Activated CD4-positive, alpha-beta memory T cell treated with anti-CD3 and anti-CD28 coated beads for 36 hours (primary cell): Measurements from ENCODE around the gene C19orf44. TPM values are rescaled to one million over a fixed set of nuclear protein-coding genes. Genes with fewer than 3 reads are reported as not detected.
"Not testable (repeated sequence)": the region's sequence is repeated elsewhere in the genome, so short reads cannot be mapped to it uniquely, and the experiment has no call there.

Experiments
- CTCF ChIA-PET: fragments of 350-600 bp; sonication (Branson Sonifier 250); formaldehyde crosslinking; loops from one replicate; lab custom pipeline; 2021; ENCODE audit warnings: antibody characterized with exemption, inconsistent platforms; lab: Charles Lee
- POLR2A ChIA-PET: fragments of 350-600 bp; sonication (Branson Sonifier 250); formaldehyde crosslinking; loops from one replicate; lab custom pipeline; 2021; ENCODE audit warnings: antibody characterized with exemption; lab: Charles Lee
- DNase-seq: peaks from one replicate; pipeline ENCODE4 v3.0.0-alpha.2; 2020
- H3K27ac Mint-ChIP-seq: one replicate; pipeline ENCODE4 v1.8.0; 2021; ENCODE audit warnings: mixed read lengths
- H3K27me3 Mint-ChIP-seq: one replicate; pipeline ENCODE4 v1.8.0; 2021; ENCODE audit warnings: mixed read lengths
- H3K36me3 Mint-ChIP-seq: one replicate; pipeline ENCODE4 v1.8.0; 2021; ENCODE audit warnings: mixed read lengths
- H3K4me1 Mint-ChIP-seq: one replicate; pipeline ENCODE4 v1.8.0; 2021; ENCODE audit warnings: low read depth, mixed read lengths
- H3K4me3 Mint-ChIP-seq: one replicate; pipeline ENCODE4 v1.8.0; 2021; ENCODE audit warnings: mild to moderate bottlenecking, mixed read lengths
- H3K9me3 Mint-ChIP-seq: one replicate; pipeline ENCODE4 v1.8.0; 2021; ENCODE audit warnings: mixed read lengths
- intact Hi-C: fragments of 100-400 bp; cut with micrococcal nuclease; formaldehyde crosslinking; loops from one replicate; pipeline ENCODE4 v1.15.1; 2023
- total RNA-seq, 2 experiments: library from RNA; stranded (reverse); gene quantifications; one replicate each; pipeline ENCODE4 v1.2.3, GENCODE V29; 2021

Gene C19orf44
- total RNA-seq, result 1 to 10 TPM; 2.2 to 2.6 TPM

DNA sequence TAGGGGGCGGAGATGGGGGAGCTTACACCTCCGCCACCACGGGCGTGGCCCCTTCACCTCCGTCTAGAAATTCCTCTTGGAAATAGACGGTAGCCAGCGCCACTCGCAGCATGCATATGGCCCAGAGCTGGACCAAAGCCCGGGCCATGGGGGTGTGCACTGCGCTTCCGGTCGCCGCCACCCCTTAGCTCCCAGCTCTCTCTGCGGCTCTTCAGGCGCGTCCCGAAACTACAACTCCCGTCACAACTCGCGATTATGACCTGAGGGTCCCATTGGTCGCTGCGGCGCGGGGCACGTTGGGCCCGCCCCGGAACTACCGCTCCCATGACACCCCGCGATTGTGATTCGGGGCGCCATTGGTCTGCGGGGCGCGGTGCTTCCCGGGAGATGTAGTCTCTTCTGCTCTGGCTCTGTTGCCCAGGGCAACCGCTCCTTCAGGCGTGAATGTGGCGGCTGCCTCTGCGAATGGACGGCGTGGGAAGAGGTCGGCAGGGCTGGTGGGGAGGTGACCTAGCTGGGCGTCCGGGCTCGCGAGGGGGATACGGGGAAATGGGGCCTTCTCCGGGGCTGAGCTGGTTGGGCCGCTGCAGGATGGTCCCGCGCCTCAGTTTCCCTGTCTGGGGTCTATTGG, at the start of gene C19orf44, which contains the start of gene CALR3:
TSS of gene C19orf44 (plus strand) at position 413 of the 631 bp plus-strand sequence. CDS start 4,399 bp downstream, outside the sequence.
TSS of gene CALR3 (minus strand) at position 186 of the 631 bp plus-strand sequence. CDS start at position 148, 38 bp downstream.
- H3K9me3 Mint-ChIP-seq, result no peaks in the 10 kb centered on the region
- peak within 1 kb of the TSS; percentile 93 for H3K4me3 Mint-ChIP-seq
- H3K4me1 Mint-ChIP-seq, result peaks cover 17% of the 10 kb centered on the region
- intact Hi-C loops, result loop anchor here (1.0 to 5.0 kb wide), 6 partner anchors 23 to 299 kb away; partner anchors contain the start of genes AP1M1, CHERP and MED26
- H3K27ac Mint-ChIP-seq, result peak within 1 kb of the TSS; percentile 74
- DNase-seq, result peak; percentile 99
- ChIA-PET CTCF (interaction anchor here (0.5 to 1.0 kb wide), 2 partner anchors 28 to 312 kb away, joined by 3 read pairs; no protein-coding TSS in a partner anchor), POLR2A (interaction anchor here (1.2 to 1.5 kb wide), 3 partner anchors 89 to 132 kb away, joined by 3 to 4 read pairs (median 3); partner anchors contain the start of gene MED26)
- peaks cover 1% of the 10 kb centered on the region for H3K36me3 Mint-ChIP-seq
- H3K27me3 Mint-ChIP-seq, result no peaks in the 10 kb centered on the region

DNA sequence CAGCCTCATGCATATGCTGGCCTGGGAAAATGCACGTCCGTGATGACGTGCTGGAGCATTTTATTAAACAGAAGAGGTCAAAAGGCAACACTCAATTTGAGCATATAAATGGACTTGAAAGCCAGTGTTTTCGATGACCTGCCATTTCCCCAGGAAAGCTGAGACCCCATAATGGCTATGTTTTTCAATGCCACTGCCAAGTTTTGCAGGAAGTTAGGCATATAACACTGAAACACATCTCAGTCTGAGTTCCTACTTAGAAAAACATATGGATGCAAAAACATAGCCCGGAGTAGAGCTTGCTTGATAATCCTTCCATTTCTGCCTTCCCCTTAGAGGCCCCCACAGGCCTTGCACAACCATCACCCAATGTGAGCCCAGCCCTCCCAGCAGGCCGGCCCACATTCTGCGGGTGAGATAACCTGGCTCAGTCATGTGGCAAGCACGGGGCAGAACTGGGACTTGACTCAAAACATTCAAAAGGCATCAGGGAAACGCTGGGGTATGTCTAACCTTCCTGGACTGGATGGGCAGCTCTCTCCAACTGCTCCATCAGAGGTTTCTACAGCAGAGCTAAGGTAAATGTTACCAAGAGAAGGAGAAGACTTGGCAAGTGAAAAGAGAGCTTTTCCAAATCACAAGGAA, 49.3 kb upstream of the C19orf44 start:
- CTCF ChIA-PET, result no interaction called here
- POLR2A ChIA-PET, result no interaction called here
- DNase-seq, result peak; percentile 66
- H3K9me3 Mint-ChIP-seq, result peaks cover 4% of the 10 kb centered on the region
- H3K27ac Mint-ChIP-seq, result peak overlapping the region; percentile 81
- no peak overlapping the region for H3K4me3 Mint-ChIP-seq
- H3K36me3 Mint-ChIP-seq, result peaks cover 3% of the 10 kb centered on the region
- H3K27me3 Mint-ChIP-seq, result no peaks in the 10 kb centered on the region
- peaks cover 55% of the 10 kb centered on the region for H3K4me1 Mint-ChIP-seq
- intact Hi-C loops, result loop anchor here (5.0 kb wide), 1 partner anchor 95 kb away; the partner anchor contains the start of gene CHERP

DNA sequence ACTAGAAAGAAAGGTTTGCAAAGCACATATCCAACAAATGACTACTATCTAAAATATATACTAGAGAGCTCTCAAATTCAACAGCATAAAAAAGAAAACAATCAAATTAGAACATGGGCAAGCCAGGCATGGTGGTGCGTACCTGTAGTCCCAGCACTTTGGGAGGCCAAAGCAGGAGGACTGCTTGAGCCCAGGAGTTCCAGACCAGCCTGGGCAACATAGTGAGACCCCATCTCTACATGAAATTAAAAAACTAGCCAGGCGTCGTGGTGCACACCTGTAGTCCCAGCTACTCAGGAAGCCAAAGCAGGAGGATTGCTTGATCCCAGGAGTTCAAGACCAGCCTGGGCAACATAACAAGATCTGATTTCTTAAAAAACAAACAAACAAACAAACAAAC, 47.3 kb upstream of the C19orf44 start:
- Mint-ChIP-seq H3K27ac (peak overlapping the region; percentile 75), H3K4me1 (peaks cover 55% of the 10 kb centered on the region)
- not testable (repeated sequence) for H3K9me3 Mint-ChIP-seq, H3K4me3 Mint-ChIP-seq, H3K27me3 Mint-ChIP-seq, DNase-seq, H3K36me3 Mint-ChIP-seq
- ChIA-PET CTCF (interaction anchor here (0.6 kb wide), 1 partner anchor 1220 kb away, joined by 4 read pairs; no protein-coding TSS in a partner anchor), POLR2A (interaction anchor here (1.1 kb wide), 1 partner anchor 15 kb away, joined by 3 read pairs; no protein-coding TSS in a partner anchor)
- intact Hi-C loops, result loop anchor here (1.0 to 5.0 kb wide), 2 partner anchors 47 to 93 kb away; partner anchors contain the start of genes C19orf44, CALR3 and CHERP

DNA sequence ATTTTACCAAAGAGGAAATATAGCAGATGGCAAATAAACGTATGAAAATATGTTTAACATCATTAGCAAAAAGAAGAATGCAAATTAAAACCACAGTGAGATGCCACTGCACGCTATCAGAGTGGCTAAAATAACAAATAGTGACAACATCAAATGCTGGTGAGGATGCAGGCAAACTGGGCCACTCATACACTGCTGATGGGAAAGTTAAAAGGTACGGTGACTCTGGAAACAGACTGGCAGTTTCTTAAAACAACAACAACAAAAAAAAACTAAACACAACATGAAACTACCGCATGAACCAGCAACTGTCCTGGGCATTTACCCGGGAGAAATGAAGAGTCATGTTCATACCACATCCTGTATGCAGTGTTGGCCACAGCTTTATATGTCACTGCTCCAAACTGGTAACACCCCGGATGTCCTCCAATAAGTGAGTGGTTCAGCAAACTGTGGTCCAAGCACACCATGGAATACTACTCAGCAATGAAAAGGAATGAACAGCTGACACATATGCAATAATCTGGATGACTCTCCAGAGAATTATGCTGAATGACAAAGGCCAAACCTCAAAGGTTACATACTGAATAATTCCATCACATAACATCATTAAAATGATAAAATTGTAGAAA, 46.7 kb upstream of the C19orf44 start:
- intact Hi-C loops, result loop anchor here (1.0 to 5.0 kb wide), 2 partner anchors 47 to 93 kb away; partner anchors contain the start of genes C19orf44, CALR3 and CHERP
- ChIA-PET POLR2A (interaction anchor here (1.1 kb wide), 1 partner anchor 15 kb away, joined by 3 read pairs; no protein-coding TSS in a partner anchor), CTCF (interaction anchor here (0.6 kb wide), 1 partner anchor 1220 kb away, joined by 4 read pairs; no protein-coding TSS in a partner anchor)
- Mint-ChIP-seq H3K4me3 (no peak overlapping the region), H3K27me3 (no peaks in the 10 kb centered on the region), H3K36me3 (peaks cover 3% of the 10 kb centered on the region), H3K9me3 (peaks cover 4% of the 10 kb centered on the region), H3K4me1 (peaks cover 51% of the 10 kb centered on the region), H3K27ac (peak overlapping the region; percentile 75)
- peak; percentile 60 for DNase-seq

DNA sequence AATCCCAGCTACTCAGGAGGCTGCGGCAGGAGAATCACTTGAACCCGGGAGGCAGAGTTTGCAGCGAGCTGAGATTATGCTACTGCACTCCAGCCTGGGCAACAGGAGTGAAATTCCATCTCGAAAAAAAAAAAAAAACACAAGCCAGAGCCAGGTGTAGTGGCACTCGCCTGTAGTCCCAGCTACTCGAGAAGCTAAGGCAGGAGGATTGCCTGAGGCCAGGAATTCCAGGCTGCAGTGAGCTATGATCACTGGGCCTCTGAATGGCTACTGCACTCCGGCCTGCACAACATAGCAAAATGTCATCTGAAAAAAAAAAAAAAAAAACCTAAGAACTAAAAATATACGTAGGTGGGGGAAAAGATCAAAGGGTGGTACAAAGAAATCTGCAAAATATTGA, 43.9 kb upstream of the C19orf44 start:
- ChIA-PET CTCF (interaction anchor here (0.7 to 0.9 kb wide), 2 partner anchors 205 to 1936 kb away, joined by 3 read pairs; no protein-coding TSS in a partner anchor), POLR2A (interaction anchor here (0.7 kb wide), 1 partner anchor 25 kb away, joined by 3 read pairs; no protein-coding TSS in a partner anchor)
- Mint-ChIP-seq H3K27me3 (no peaks in the 10 kb centered on the region), H3K9me3 (peaks cover 4% of the 10 kb centered on the region), H3K36me3 (peaks cover 5% of the 10 kb centered on the region), H3K4me3 (no peak overlapping the region), H3K4me1 (peaks cover 39% of the 10 kb centered on the region), H3K27ac (no peak overlapping the region)
- DNase-seq, result no peak
- intact Hi-C loops, result no loop called here

DNA sequence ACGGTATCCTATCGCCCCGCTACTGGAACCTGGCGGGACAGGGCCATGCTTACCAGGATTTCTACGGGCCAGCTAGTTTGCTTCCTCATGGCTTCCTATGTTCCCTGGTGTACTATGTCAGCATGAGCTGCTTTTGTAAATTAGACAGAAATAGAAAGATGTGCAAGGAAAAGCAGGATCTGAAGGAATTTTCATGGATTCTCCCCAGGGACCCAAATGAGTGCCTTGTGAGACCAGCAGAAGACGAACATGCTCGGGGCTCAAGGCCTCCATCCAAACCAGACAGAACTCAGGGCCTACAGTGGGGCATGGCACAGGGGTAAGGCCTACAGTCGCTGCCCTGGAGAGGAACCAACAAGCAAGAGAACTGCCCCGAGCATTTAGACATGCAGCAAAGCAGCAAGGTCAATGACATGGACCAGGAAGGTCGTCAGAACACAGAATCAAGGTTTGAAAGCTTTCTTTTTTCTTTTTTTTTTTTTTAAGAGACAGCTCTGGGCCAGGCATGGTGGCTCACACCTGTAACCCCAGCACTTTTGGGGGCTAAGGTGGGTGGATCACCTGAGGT, 41.8 kb upstream of the C19orf44 start:
- H3K36me3 Mint-ChIP-seq, result peaks cover 5% of the 10 kb centered on the region
- CTCF ChIA-PET, result interaction anchor here (0.6 to 0.8 kb wide), 2 partner anchors 12 to 40 kb away, joined by 3 read pairs; no protein-coding TSS in a partner anchor
- H3K4me3 Mint-ChIP-seq, result no peak overlapping the region
- no peaks in the 10 kb centered on the region for H3K27me3 Mint-ChIP-seq
- peaks cover 4% of the 10 kb centered on the region for H3K9me3 Mint-ChIP-seq
- DNase-seq, result no peak
- intact Hi-C loops, result no loop called here
- POLR2A ChIA-PET, result interaction anchor here (1.3 kb wide), 1 partner anchor 10 kb away, joined by 3 read pairs; no protein-coding TSS in a partner anchor
- peaks cover 40% of the 10 kb centered on the region for H3K4me1 Mint-ChIP-seq
- no peak overlapping the region for H3K27ac Mint-ChIP-seq

DNA sequence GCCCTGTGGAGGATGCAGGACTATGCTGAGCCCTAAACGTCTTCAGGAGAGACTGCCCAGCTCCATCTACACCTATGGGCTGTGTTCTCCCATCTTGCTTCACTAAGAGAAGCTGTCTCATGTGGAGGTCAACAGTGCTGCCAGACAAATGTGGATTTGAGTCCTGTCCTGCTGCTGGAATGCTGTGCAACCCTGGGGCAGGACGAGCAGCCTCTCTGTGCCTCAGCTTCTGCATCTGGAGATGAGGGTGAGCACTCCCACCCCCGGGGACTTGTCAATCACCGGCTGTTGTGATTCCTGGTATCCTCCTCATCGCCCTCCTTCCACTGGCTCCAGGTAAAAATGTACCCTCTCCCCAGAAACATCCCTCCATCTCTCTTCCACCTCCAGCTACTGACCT, 40.7 kb upstream of the C19orf44 start:
- intact Hi-C loops, result no loop called here
- DNase-seq, result no peak
- Mint-ChIP-seq H3K36me3 (peaks cover 3% of the 10 kb centered on the region), H3K9me3 (no peaks in the 10 kb centered on the region), H3K27me3 (no peaks in the 10 kb centered on the region), H3K4me3 (no peak overlapping the region), H3K4me1 (peaks cover 40% of the 10 kb centered on the region), H3K27ac (no peak overlapping the region)
- POLR2A ChIA-PET, result no interaction called here
- CTCF ChIA-PET, result interaction anchor here (0.6 to 0.8 kb wide), 2 partner anchors 13 to 218 kb away, joined by 3 read pairs; no protein-coding TSS in a partner anchor

DNA sequence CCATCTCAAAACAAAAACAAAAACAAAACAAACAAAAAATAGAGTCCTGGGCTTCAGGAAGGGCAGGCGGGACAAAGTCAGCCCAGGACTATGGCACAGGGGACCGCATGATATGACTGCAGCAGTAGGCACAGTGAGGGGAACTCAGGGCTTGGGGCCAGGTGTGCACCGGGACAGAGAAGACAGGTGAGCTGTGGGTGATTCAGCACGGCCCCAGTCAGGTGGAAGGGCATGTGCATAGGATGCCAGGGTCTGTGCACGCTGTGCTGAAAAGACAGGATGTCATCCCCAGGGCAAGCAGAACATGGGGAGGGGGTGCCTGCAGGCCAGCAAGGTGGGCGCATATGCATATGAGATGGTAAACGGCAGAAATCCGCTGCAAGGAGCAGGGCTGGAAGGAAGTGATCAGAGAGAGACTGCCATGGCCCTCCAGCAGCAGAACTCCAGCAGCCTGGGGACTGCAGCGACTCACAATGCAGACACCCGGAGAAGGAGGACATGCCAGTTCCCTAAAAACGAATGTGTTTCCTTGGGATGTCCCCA, 39.5 kb upstream of the C19orf44 start:
- ChIA-PET POLR2A (no interaction called here), CTCF (no interaction called here)
- peaks cover 3% of the 10 kb centered on the region for H3K36me3 Mint-ChIP-seq
- no peak overlapping the region for H3K27ac Mint-ChIP-seq
- H3K4me1 Mint-ChIP-seq, result peaks cover 40% of the 10 kb centered on the region
- H3K27me3 Mint-ChIP-seq, result no peaks in the 10 kb centered on the region
- no peak for DNase-seq
- no peak overlapping the region for H3K4me3 Mint-ChIP-seq
- intact Hi-C loops, result no loop called here
- H3K9me3 Mint-ChIP-seq, result no peaks in the 10 kb centered on the region

DNA sequence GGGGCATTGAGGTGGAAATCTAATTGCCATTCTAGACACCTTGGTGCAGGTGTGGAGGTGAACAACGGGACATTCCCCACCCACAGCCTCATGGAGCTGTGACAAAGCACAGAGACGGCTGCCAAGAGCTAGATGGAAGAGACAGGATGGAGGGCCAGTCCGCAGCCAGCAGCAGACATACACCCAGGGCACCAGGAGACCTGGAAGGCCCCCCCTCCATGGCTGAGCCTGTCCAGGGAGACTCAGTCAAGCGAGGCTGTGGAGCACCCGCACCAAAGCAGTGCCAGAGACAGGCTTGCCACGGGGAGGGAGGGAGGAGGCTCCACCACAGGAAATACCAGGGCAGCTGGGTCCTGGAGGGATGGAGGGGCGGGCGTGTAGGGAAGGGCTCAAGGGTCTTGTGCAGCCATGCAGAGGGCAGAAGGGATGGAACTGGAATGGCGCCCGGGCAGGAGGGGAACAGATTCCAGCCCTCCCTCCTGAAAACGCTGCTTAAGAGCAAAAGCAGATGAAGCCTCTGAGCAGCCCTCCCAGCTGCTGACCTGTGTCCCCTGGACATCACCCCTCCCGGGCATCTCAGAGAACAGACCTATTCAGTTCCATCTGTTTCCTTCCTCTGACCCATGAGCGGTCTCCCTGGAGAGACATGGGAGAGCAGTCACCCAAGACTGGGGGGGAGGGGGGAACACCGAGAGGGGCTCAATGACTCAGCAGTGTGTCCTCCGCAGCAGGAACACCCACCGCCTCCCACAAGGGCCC, 38.8 kb upstream of the C19orf44 start:
- CTCF ChIA-PET, result no interaction called here
- H3K4me1 Mint-ChIP-seq, result peaks cover 40% of the 10 kb centered on the region
- H3K36me3 Mint-ChIP-seq, result peaks cover 3% of the 10 kb centered on the region
- H3K27ac Mint-ChIP-seq, result no peak overlapping the region
- POLR2A ChIA-PET, result no interaction called here
- no peaks in the 10 kb centered on the region for H3K9me3 Mint-ChIP-seq
- intact Hi-C loops, result no loop called here
- H3K4me3 Mint-ChIP-seq, result no peak overlapping the region
- no peak for DNase-seq
- H3K27me3 Mint-ChIP-seq, result no peaks in the 10 kb centered on the region

DNA sequence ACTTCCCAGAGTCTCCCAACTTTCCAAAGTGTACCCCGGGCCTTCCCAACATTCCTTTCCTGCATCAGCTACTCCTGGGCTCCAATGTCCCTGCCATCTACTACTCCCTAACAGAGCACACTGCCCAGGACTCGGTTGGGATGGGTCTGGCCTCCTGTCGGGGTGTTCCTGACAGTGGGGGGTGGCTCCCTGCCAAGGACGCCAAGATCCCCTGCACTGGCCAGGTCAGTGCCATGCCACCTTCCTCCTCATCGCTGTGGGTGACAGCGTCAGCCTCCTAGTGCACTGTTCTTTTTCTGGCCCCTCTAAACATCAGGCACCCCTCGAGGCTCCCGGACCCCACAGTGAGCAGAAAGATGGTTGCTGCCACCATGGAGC, 38.3 kb upstream of the C19orf44 start:
- POLR2A ChIA-PET, result no interaction called here
- Mint-ChIP-seq H3K27ac (no peak overlapping the region), H3K27me3 (no peaks in the 10 kb centered on the region), H3K9me3 (no peaks in the 10 kb centered on the region), H3K4me3 (no peak overlapping the region), H3K4me1 (peaks cover 40% of the 10 kb centered on the region), H3K36me3 (peaks cover 3% of the 10 kb centered on the region)
- no peak for DNase-seq
- CTCF ChIA-PET, result no interaction called here
- intact Hi-C loops, result no loop called here
